T-helper 2 cell treated with Interferon-gamma antibody and Interleukin-4, amounts not matched to agents 100 ng/mL and 5 ng/mL, for 36 hours (primary cell): Measurements from ENCODE around the gene TMEM178B. TPM values are rescaled to one million over a fixed set of nuclear protein-coding genes. Genes with fewer than 3 reads are reported as not detected.
"Not testable (repeated sequence)": the region's sequence is repeated elsewhere in the genome, so short reads cannot be mapped to it uniquely, and the experiment has no call there.

ENCODE experiments used
- intact Hi-C: fragments of 100-400 bp; cut with micrococcal nuclease; formaldehyde crosslinking; loops from one replicate; pipeline ENCODE4 v1.15.1; 2023
- total RNA-seq: library from RNA; stranded (reverse); gene quantifications from 2 replicates; pipeline ENCODE4 v1.2.3, GENCODE V29; 2022

The TMEM178B gene
- total RNA-seq, 1 donor from 2014 or later, result 0.80 TPM

DNA sequence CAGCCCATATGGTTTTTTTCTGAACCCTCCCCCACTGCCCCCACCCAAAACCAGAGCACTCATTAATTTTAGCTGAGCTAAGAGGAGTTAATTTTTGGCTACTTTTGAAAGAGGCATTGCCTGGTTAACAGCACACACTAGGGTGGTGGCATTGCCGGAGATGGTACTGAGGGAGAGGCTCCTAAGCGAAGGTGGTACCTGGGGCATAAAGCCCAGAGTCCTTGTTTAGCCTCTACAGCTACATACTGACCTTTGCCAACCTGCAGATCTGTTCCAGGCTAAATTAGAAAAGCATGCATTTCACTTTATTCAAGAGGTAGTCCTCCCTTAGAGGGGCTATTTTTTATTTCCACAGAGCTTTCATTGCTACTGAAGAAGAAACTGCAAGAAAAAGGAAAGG is 304.5 kb downstream of the TMEM178B start:
- intact Hi-C loops, result no loop called here

DNA sequence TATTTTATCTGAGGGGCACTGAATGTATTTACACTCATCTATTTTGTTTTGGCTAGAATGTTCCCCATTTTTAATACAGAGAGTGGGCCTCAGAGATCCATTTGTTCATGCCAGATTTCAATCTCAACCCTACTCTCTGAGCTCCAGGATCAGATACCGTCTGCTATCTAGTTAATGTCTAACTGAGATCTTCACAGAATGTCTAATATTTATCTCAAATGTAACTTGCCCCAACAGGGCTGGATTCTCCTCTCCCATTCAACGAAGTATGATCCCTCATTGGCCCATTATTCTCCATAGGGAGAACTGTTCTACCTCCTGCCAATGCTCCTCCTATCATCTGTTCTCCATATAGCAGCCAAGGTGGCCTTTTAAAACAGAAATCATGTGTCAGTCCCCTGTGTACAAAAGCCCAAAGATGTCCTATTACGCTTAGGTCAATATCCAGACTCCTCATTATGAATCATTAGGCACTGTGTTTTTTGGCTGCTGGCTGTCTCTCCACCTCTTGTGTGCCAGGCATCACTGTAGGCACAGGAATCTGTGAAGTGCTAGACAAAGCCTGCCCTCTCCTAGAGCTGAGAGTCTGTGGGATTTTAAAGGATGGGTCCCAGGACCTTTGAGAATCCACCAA is 308.0 kb downstream of the TMEM178B start:
- intact Hi-C loops, result no loop called here

DNA sequence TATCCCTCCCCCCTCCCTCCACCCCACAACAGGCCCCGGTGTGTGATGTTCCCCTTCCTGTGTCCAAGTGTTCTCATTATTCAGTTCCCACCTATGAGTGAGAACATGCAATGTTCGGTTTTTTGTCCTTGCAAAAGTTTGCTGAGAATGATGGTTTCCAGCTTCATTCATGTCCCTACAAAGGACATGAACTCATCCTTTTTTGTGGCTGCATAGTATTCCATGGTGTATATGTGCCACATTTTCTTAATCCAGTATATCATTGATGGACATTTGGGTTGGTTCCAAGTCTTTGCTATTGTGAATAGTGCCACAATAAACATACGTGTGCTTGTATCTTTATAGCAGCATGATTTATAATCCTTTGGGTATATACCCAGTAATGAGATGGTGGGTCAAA is 309.5 kb downstream of the TMEM178B start:
- intact Hi-C loops, result not testable (repeated sequence)

DNA sequence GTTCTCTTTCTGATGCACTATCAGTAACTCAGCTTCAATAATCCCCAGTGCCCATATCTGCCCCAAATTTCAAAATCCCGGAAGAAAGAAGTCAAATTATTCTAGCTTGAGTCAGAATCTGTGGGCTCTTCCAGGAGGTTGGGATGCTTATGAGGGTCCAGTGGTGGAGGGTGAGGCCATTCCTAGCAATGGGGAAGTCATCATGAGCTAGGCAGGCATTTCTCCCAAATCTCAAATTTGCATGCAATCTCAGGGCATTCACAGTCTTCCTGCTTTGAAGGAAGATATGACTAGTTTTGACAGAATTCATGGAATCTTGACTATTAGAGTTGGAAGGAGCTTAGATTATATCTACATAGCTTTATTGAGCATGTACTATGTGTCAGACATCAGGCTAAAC is 313.0 kb downstream of the TMEM178B start:
- intact Hi-C loops, result no loop called here

DNA sequence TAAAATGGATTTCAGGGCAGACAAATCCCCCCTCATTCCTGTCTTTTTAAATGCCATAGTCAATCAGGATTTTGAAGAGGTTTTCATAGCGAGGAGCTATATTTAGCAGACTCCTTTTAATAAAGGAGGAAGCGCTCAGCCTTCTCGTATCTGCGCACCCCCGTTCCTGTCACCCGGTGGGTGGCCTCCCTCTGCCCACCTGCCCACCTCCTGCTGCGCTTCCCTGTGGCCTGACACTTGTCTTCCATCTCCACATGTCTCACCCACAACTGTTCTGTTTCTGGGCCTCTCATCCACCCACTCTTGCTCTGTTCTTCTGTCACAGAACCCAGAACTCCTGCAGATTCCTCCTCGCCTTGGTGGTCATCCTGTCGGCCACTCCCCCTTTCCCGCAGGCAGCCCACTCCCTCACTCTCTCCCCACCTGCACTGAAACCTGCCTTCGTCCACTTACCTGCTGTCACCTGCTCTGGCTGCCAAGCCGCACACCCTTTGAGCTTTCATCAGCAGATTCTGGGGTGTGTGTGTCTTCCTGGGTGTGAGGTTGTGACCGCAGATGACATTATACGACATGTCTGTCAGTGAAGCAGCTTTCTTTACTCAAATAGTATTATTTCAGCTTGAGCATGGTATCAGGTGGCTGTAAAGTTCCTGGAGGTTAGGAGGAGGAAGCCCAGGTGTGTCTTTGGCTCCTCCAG is 313.8 kb downstream of the TMEM178B start:
- intact Hi-C loops, result no loop called here

DNA sequence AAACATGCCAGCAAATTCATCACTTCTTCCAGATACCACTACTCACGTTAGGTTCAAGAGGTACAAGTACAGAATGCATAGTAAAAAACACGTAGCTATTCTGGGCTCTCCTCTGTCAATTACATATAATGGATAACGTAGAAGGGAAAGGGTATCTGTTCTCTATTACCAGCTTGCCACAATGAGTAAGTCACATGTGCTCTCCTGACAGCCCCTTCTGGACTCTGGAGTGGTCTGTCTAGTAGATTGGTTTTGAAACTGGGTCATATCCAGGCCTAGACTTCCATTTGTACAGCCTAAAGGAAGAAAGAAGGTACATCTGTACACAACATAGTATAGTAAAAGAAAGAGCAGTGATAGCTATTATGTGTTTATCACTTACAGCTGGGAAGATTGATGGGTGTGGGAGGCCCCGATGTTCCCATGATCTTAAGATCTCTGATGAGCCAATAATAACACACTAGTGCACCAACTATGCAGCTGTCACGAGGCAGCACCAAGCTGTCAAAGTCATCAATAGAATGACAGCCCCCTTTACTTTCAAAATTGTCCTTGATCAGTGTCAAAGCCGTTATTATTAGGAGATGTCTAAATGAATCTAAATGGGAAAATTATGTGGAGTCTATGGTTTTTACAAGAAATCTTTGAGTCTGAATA is 315.4 kb downstream of the TMEM178B start:
- intact Hi-C loops, result no loop called here

DNA sequence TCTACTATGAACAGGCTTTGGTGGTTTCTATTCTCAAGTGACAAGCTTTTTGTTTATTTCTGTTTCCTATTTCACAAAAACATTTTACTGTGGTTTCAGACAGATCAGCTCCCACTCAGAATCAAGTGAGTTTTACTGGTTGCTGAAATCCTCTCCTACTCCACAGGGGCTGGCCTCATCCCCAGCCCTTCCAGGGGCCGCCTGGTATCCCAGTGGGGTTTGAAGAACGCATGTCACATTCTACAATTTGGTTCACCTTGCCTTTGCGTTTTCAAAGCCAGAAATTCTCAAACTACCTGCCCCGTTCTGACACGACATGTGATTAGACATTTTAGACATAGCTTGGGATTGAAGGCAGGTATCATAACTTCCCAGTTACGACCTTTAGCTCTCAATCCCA is 316.5 kb downstream of the TMEM178B start:
- intact Hi-C loops, result no loop called here

DNA sequence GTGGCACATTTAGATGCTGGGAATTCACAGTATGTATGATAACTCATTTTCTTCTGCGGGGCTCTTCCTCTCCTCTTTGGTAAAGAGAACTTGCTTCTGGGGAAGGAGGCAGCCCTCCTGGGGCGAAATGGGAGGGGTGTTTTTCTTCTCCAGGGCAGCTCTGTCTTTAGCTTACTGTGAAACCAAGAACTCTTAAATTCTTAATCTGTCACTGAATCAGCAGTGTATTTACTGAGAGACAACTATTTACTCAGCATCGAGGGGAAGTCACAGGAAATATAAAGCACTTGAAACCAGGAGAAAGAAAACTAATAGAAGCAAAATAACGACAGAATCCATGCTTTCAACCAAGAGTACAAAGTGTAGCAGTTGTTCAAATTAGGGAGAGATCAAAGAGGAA is 319.2 kb downstream of the TMEM178B start:
- intact Hi-C loops, result no loop called here

DNA sequence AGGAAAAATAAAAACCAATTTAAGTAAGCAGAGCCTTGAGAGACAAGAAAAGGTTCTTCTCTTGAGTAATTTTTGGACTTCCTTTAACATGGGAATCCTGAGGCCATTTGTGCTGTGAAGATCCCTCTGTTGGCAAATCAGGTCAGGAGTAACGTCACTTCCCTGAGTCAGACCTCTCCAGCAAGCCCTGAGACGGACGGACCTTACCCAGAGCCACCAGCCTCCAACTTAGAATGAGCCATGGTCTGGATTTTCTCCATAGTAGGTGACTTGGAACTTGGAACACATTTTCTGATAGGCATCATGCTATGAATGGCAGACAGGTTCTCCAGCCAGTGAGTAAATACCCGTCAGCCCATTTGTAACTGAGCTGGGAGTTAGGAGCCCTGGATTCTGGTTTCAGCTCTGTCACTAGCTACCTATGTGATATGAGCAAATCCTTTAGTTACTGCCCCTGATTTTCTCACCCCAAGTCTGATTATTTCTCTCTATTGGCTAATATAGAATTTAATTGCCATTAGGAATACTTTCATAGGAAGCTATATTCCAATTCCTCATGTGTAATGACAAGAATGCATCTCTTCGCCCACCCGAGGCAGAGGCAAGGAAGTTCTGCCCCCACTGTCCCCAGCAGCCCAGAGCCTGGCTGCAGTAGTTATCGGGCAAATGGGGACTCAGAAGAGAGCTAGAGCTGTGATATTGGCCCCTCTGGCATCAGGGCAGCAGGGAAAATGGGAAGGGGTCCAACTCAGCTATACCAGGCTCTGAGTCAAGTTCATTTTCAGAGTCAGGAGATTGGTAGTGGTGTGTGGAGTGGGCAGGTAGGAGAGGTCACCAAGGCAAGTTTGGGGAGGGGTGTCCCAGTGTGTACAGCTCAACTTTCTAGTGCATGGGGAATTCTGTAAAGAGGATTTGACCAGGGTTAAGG is 323.6 kb downstream of the TMEM178B start:
- intact Hi-C loops, result no loop called here

DNA sequence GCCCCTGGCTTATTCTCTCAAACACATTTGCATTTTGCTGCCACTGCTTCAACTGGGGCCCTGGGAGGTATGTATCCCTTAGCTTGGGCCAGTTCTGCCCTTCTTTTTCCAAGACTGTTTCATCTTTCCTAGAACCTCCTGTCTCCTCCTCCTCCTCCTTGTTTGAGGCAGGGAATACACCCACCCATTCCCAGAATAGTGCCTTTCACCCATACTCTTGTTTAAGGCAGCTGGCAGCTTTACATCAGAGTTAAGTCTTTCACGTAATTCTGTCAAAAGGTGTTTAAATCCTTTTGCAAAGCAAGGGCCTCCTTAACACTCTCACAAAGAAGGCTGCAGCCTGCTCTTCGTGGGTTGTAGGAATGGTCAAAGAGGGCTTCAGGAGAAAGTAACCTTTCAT is 326.5 kb downstream of the TMEM178B start:
- intact Hi-C loops, result no loop called here

DNA sequence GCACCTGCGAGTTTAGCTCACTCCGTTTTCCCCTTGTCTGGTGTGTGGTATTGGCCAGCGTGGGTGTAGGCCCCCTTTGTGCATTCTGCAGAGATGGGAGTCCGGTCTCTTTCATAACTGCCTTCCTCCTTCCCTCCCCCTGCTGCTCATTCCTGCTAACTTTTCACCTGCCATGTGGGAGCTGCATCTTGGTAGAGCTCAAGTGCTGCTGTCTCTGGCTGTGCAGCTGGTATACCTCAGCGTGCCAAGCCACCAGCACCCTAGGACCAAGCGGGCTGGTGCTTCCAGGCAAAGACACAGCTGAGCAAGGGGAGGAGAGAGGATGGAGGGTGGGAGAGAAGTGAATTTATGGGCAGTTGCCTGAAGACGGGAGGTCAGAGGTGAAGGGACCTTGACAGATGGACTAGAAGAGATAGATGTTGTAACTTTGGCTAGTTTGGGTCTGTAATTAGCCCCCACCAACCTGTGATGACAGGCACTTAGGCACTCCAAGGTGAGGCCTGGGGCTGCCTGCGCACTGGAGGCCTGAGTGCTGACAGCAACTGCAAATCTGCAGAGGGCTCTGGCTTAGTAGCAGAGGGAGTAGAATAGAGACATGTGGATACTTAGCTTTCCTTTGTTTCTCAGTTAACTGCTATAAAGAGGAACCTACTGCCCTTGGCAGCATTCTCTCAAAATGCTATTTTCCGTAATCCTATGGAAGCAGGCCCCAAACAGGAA is 328.6 kb downstream of the TMEM178B start:
- intact Hi-C loops, result no loop called here

DNA sequence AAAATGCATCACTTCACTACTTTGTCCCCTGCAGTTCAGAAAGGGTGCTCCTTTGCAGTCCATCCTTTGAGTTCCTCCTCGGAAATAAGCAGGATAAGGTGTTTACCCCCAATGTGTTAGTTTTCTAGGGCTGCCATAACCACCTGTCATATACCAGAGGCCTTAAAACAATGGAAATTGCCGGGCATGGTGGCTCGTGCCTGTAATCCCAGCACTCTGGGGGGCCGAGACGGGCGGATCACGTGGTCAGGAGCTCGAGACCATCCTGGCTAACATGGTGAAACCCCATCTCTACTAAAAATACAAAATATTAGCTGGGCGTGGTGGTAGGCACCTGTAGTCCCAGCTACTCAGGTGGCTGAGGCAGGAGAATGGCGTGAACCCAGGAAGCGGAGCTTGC is 330.0 kb downstream of the TMEM178B start:
- intact Hi-C loops, result not testable (repeated sequence)

DNA sequence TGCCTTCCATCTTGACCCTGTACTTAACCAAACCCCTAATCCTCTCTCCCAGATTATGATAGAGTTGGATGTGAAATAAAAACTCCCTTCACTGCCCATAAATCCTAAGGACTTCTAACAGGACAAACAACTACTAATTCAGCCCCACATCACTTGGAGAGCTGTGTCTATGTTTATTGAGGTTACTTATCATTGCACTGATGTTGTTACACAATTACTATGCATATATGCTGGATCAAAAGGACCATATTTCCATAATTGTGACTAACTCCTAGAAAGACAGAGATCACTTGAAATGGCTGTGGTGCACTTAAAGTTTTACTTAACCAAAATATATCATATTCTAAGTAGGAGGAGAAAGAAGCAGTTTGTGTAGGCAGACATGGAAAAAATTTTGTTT is 332.5 kb downstream of the TMEM178B start:
- intact Hi-C loops, result no loop called here

DNA sequence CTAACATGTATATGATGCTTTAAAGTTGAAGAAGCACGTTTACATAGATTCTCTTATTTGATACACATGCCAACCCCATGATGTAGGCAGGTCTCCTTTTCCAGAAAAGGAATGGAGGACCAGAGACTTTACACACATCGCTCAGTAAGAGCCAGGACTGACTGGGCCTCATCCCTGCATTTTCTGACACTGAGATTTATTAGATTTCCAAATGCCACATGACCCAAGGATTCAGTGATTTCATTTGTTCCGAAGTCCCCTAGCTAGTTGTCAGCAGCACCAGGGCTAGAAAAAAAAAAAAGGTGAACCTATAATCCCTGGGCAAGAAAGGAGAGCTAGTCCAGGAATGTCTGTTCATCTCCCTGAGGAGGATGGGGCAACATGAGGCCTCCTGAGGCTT is 334.0 kb downstream of the TMEM178B start:
- intact Hi-C loops, result no loop called here

DNA sequence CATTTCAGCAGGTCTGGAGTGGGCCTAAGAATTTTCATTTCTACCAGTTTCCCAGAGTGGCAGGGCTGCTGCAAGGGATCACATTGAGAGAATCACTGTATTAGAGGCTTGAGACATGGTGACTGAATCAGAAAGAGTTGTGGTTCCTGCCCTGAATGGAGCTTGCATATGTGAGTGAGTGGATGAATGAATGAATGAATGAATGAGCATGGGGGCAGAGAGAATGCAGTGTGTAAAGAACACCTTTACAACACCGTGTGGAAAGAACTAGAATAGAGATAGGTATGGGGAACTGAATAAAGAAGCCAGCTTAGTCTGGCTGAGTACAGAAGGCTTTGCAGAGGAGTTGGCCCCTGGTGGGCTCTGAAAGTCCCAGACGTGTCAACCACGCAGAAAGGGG is 334.6 kb downstream of the TMEM178B start:
- intact Hi-C loops, result no loop called here

DNA sequence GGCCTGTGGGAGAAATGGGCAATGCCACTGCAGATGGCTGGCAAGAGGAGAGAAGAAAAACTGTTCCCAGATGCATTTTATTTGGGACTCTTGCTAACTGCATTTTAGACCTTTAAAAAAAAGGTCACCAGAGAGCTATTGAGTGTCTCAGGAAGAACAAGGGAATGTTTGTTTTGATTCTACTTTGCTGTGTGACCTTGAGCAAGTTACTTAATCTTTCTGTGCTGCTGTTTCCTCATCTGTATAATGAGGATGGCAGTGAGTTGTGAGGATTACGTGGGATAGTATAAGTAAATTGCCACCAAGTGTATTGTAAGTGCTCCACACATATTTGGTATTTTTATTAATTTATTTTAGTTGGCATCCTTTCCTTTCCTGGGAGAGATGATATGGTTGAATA is 335.4 kb downstream of the TMEM178B start:
- intact Hi-C loops, result no loop called here

DNA sequence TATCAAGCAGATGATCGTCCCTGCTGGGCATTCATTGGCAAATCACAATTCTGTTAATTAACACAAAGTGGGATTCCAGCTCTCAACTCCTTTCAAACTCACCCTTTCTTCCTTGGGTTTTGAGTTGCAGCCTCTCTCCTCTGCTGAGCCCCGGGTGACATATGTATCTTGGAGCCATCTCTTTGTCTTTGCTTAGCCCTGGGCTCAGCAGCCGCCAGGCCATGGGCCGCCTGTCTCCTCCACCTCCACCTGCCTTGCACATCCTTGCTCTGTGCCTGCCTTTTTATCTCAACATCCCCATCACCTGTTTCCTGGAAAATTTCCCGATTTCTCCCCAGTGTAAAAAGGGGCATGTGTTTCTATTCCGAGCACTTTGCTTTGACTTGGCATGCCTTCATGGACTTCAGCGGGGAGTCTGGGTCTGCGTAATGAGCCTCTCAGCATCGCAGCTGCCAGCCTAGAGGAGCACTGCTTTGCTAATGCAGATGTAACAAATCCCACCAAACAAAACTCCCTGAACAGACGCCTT is 336.0 kb downstream of the TMEM178B start:
- intact Hi-C loops, result no loop called here

DNA sequence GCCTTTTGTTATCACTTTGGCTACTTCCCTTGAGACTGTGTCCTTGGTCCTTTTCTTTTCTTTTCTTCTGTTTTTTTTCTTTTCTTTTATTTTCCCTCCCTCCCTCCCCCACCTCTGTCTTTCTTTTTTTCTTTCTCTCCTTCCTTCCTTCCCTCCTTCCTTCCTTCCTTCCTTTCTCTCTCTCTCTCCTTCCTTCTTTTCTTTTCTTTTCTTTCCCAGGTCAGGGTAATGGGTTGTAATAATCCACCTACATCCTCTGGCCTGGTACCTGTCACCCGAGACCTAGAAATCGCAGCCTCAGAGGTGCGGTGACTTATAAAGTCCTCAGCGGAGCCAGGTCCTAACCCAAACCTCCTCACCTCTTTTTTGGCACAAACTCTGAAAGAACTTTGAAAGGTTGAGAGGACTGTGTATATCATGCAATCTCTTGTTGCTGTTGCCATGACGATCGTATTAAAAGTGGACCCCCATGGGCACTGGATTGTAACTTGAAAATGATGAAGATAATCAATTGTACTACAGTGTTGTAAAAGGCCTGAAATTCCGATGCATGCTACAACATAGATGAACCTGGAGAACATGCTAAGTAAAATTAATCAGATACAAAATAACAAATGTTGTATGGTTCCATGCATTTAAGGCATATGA is 336.6 kb downstream of the TMEM178B start:
- intact Hi-C loops, result no loop called here

DNA sequence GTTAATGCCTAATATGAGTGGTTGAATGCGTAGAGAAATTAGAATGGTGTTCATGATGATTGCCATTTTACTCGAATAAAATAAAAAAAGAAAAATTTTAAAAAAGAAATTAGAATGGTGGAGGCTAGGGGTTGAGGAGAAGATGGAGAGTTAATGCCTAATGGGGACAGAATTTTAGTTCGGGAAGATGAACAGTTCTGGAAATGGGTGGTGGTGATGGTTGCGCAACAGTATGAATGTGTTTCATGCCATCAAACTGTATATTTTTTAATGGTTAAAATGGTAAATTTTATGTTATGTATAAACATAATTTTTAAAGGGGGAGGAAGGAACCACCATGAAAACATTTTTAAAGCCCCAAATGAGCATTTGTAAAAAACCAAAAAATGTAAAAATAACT is 337.3 kb downstream of the TMEM178B start:
- intact Hi-C loops, result no loop called here

DNA sequence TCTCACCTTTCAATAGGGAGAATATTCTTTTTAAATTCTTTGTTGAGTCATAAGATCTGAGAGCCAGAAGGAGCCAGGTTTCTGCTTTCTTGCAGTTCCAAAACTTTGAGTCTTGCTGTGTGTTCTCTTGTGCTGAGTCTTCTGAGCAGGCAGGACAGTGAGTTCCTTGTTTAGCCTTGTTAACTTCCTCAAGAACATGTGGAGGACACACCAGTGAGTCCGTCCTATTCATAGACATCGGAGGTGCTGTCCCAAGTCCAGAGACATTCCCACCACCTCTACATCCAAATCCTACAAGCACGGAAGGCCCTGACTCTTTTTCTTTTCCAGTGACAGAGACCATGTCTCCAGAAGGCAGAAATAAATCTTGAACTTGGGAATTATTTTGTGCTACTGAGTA is 342.1 kb downstream of the TMEM178B start:
- intact Hi-C loops, result no loop called here
